ENCODE data around the gene BNIP1. TPM values are rescaled to one million over a fixed set of nuclear protein-coding genes. Genes with fewer than 3 reads are reported as not detected.

The BNIP1 gene, protein sequence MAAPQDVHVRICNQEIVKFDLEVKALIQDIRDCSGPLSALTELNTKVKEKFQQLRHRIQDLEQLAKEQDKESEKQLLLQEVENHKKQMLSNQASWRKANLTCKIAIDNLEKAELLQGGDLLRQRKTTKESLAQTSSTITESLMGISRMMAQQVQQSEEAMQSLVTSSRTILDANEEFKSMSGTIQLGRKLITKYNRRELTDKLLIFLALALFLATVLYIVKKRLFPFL
- 10 to 100 TPM; 17.5 to 19.2 TPM for total RNA-seq
- 10 to 100 TPM; 20.1 to 20.5 TPM for polyA plus RNA-seq (ENCODE audit: insufficient read length in 2 of 2)
- long read RNA-seq, donor 1, transcript BNIP1-202 (6 exons, 1,184 nt) = major isoform, 16 of 27 reads
- long read RNA-seq, donor 1, partial matches to known transcripts = 8 of 27 reads
- long read RNA-seq, donor 1, other reads (novel, unspliced or antisense) = 0 of 27 reads
- long read RNA-seq, donor 2, partial matches to known transcripts = 0 of 2 reads
- long read RNA-seq, donor 2, other reads (novel, unspliced or antisense) = 0 of 2 reads
- long read RNA-seq, donor 3, partial matches to known transcripts = 0 of 5 reads
- long read RNA-seq, donor 3, other reads (novel, unspliced or antisense) = 0 of 5 reads
- long read RNA-seq, donor 4, transcript BNIP1-202 (6 exons, 1,184 nt) = major isoform, 16 of 16 reads
- long read RNA-seq, donor 4, partial matches to known transcripts = 0 of 16 reads
- long read RNA-seq, donor 4, other reads (novel, unspliced or antisense) = 0 of 16 reads

GRCh38 chr5:173144200-173145176 is at the start of gene BNIP1:
Gene BNIP1, plus strand, starts transcription at chr5:173144531. Its CDS starts 15 bp downstream, at chr5:173144546.
- H3K4me3 ChIP-seq (ENCODE audit: low read depth, low read length) = peak within 1 kb of the TSS; percentile 98
- peaks cover 15% of the 10 kb centered on the region for H3K36me3 ChIP-seq (ENCODE audit: control insufficient read depth, insufficient read depth, low read length)
- no peaks in the 10 kb centered on the region for H3K9me3 ChIP-seq (ENCODE audit: control insufficient read depth, insufficient read depth, low read length)
- under 1% methylated on average over 48 of the region's 48 CpGs for WGBS (ENCODE audit: insufficient coverage)
- no peaks in the 10 kb centered on the region for H3K27me3 ChIP-seq (ENCODE audit: control insufficient read depth, insufficient read depth, low read length)
- peaks cover 8% of the 10 kb centered on the region for H3K4me1 ChIP-seq (ENCODE audit: control insufficient read depth, insufficient read depth, low read length)
- DNase-seq (ENCODE audit: low read depth in 4 of 6, low spot score in 6 of 6) = peak; percentile 87 to 98 (median 92)
- H3K27ac ChIP-seq (ENCODE audit: low read depth, low read length) = peak within 1 kb of the TSS; percentile 76

- H3K36me3 ChIP-seq (ENCODE audit: control insufficient read depth, insufficient read depth, low read length) = no peaks in the 10 kb centered on the region
- DNase-seq (ENCODE audit: low read depth in 4 of 6, low spot score in 6 of 6) = no peak
- H3K27ac ChIP-seq (ENCODE audit: low read depth, low read length) = no peak overlapping the region
- no peaks in the 10 kb centered on the region for H3K9me3 ChIP-seq (ENCODE audit: control insufficient read depth, insufficient read depth, low read length)
- peaks cover 7% of the 10 kb centered on the region for H3K4me1 ChIP-seq (ENCODE audit: control insufficient read depth, insufficient read depth, low read length)
- H3K27me3 ChIP-seq (ENCODE audit: control insufficient read depth, insufficient read depth, low read length) = no peaks in the 10 kb centered on the region
- H3K4me3 ChIP-seq (ENCODE audit: low read depth, low read length) = no peak overlapping the region
Measured at GRCh38 chr5:173098787-173099186, 45.5 kb upstream of the BNIP1 start.

GRCh38 chr5:173099461-173099860 is 44.9 kb upstream of the BNIP1 start:
- WGBS (ENCODE audit: insufficient coverage) = no CpG with 5 or more reads among the region's 1 CpG
- H3K36me3 ChIP-seq (ENCODE audit: control insufficient read depth, insufficient read depth, low read length) = no peaks in the 10 kb centered on the region
- no peaks in the 10 kb centered on the region for H3K27me3 ChIP-seq (ENCODE audit: control insufficient read depth, insufficient read depth, low read length)
- H3K9me3 ChIP-seq (ENCODE audit: control insufficient read depth, insufficient read depth, low read length) = no peaks in the 10 kb centered on the region
- no peak overlapping the region for H3K4me3 ChIP-seq (ENCODE audit: low read depth, low read length)
- no peak overlapping the region for H3K27ac ChIP-seq (ENCODE audit: low read depth, low read length)
- DNase-seq (ENCODE audit: low read depth in 4 of 6, low spot score in 6 of 6) = no peak
- peaks cover 7% of the 10 kb centered on the region for H3K4me1 ChIP-seq (ENCODE audit: control insufficient read depth, insufficient read depth, low read length)

DNA sequence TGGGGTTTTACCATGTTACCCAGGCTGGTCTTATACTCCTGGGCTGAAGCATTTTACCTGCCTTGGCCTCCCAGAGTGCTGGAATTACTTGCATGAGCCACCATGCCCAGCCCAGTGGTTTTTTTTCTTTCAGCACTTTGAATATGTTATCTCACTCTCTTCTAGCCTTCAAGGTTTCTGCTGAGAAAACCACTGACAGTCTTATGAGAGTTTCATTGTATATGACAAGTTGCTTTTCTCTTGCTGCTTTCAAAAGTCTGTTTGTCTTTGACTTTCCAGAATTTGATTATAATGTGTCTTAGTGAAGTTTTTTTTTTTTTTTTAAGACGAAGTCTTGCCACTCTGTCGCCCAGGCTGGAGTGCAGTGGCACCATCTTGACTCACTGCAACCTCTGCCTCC is 43.1 kb upstream of the BNIP1 start:
- no peaks in the 10 kb centered on the region for H3K36me3 ChIP-seq (ENCODE audit: control insufficient read depth, insufficient read depth, low read length)
- no peak for DNase-seq (ENCODE audit: low read depth in 4 of 6, low spot score in 6 of 6)
- no peak overlapping the region for H3K4me3 ChIP-seq (ENCODE audit: low read depth, low read length)
- H3K27me3 ChIP-seq (ENCODE audit: control insufficient read depth, insufficient read depth, low read length) = no peaks in the 10 kb centered on the region
- peaks cover 7% of the 10 kb centered on the region for H3K4me1 ChIP-seq (ENCODE audit: control insufficient read depth, insufficient read depth, low read length)
- no peaks in the 10 kb centered on the region for H3K9me3 ChIP-seq (ENCODE audit: control insufficient read depth, insufficient read depth, low read length)
- 100% methylated on average over 1 of the region's 2 CpGs for WGBS (ENCODE audit: insufficient coverage)
- H3K27ac ChIP-seq (ENCODE audit: low read depth, low read length) = no peak overlapping the region

DNA sequence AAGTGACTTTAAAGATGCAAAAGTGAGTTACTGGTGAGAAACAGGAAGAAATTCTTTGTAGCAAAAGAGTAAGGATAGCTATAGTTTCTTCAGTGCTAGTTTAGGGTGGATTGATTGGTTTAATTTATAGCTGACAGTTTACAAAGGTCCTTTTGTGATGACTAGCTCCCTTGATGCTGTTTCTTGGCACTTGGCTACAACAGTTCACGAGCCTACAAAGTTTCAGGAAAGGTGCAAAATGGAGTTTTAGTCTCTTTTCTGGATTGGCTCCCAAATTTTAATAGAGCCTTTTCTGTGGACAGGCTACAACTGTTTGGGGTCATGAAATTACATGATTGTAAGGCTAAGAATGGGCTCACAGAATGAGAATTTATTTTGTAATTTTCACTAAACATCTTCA is 40.9 kb upstream of the BNIP1 start:
- peak overlapping the region; percentile 43 for H3K27ac ChIP-seq (ENCODE audit: low read depth, low read length)
- H3K4me3 ChIP-seq (ENCODE audit: low read depth, low read length) = no peak overlapping the region
- no peaks in the 10 kb centered on the region for H3K36me3 ChIP-seq (ENCODE audit: control insufficient read depth, insufficient read depth, low read length)
- H3K27me3 ChIP-seq (ENCODE audit: control insufficient read depth, insufficient read depth, low read length) = no peaks in the 10 kb centered on the region
- WGBS (ENCODE audit: insufficient coverage) = no CpG with 5 or more reads among the region's 1 CpG
- DNase-seq (ENCODE audit: low read depth in 4 of 6, low spot score in 6 of 6) = peak; percentile 1 to 63 (median 35)
- peaks cover 7% of the 10 kb centered on the region for H3K4me1 ChIP-seq (ENCODE audit: control insufficient read depth, insufficient read depth, low read length)
- H3K9me3 ChIP-seq (ENCODE audit: control insufficient read depth, insufficient read depth, low read length) = no peaks in the 10 kb centered on the region

DNA sequence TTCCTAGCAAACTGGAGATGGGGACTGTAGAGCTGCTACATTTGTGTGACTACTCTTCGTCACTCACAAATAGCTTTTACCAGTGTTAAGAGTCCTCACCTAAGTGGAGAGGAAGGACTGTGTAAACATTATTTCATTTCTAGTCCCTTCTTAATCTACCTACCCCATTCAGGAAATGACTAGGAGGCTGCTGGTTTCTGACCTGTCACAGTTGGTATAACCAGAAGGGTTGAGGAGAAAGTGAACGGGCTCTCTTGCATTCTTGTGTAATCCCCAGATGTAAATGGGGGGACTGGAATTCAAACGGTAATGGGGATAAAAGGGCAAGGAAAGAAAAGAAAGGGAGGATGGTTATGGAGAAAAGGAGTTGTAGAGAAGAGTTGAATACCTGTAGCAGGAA is 35.4 kb upstream of the BNIP1 start:
- H3K36me3 ChIP-seq (ENCODE audit: control insufficient read depth, insufficient read depth, low read length) = peaks cover 10% of the 10 kb centered on the region
- H3K4me1 ChIP-seq (ENCODE audit: control insufficient read depth, insufficient read depth, low read length) = no peaks in the 10 kb centered on the region
- H3K27ac ChIP-seq (ENCODE audit: low read depth, low read length) = no peak overlapping the region
- no peaks in the 10 kb centered on the region for H3K27me3 ChIP-seq (ENCODE audit: control insufficient read depth, insufficient read depth, low read length)
- H3K9me3 ChIP-seq (ENCODE audit: control insufficient read depth, insufficient read depth, low read length) = no peaks in the 10 kb centered on the region
- no peak overlapping the region for H3K4me3 ChIP-seq (ENCODE audit: low read depth, low read length)
- 47% methylated on average over 2 of the region's 3 CpGs for WGBS (ENCODE audit: insufficient coverage)
- no peak for DNase-seq (ENCODE audit: low read depth in 4 of 6, low spot score in 6 of 6)

GRCh38 chr5:173114536-173114935 is 29.8 kb upstream of the BNIP1 start:
- DNase-seq (ENCODE audit: low read depth in 4 of 6, low spot score in 6 of 6) = no peak

GRCh38 chr5:173119719-173120118 is 24.6 kb upstream of the BNIP1 start:
- H3K27ac ChIP-seq (ENCODE audit: low read depth, low read length) = no peak overlapping the region
- no peak for DNase-seq (ENCODE audit: low read depth in 4 of 6, low spot score in 6 of 6)
- WGBS (ENCODE audit: insufficient coverage) = no CpG with 5 or more reads among the region's 1 CpG
- H3K9me3 ChIP-seq (ENCODE audit: control insufficient read depth, insufficient read depth, low read length) = peaks cover 3% of the 10 kb centered on the region
- H3K27me3 ChIP-seq (ENCODE audit: control insufficient read depth, insufficient read depth, low read length) = no peaks in the 10 kb centered on the region
- H3K4me3 ChIP-seq (ENCODE audit: low read depth, low read length) = no peak overlapping the region
- no peaks in the 10 kb centered on the region for H3K4me1 ChIP-seq (ENCODE audit: control insufficient read depth, insufficient read depth, low read length)
- H3K36me3 ChIP-seq (ENCODE audit: control insufficient read depth, insufficient read depth, low read length) = peaks cover 5% of the 10 kb centered on the region

More at GRCh38 chr5:173114536-173114935, 29.8 kb upstream of the BNIP1 start:
- Histone ChIP-seq H3K4me3 (ENCODE audit: low read depth, low read length) (no peak overlapping the region), H3K36me3 (ENCODE audit: control insufficient read depth, insufficient read depth, low read length) (peaks cover 12% of the 10 kb centered on the region), H3K9me3 (ENCODE audit: control insufficient read depth, insufficient read depth, low read length) (peaks cover 2% of the 10 kb centered on the region), H3K4me1 (ENCODE audit: control insufficient read depth, insufficient read depth, low read length) (no peaks in the 10 kb centered on the region), H3K27ac (ENCODE audit: low read depth, low read length) (no peak overlapping the region), H3K27me3 (ENCODE audit: control insufficient read depth, insufficient read depth, low read length) (no peaks in the 10 kb centered on the region)
- WGBS (ENCODE audit: insufficient coverage) = no CpG with 5 or more reads among the region's 1 CpG

- no peaks in the 10 kb centered on the region for H3K4me1 ChIP-seq (ENCODE audit: control insufficient read depth, insufficient read depth, low read length)
- no peak overlapping the region for H3K27ac ChIP-seq (ENCODE audit: low read depth, low read length)
- DNase-seq (ENCODE audit: low read depth in 4 of 6, low spot score in 6 of 6) = no peak
Measured at GRCh38 chr5:173123416-173123815, 20.9 kb upstream of the BNIP1 start.

More at GRCh38 chr5:173123416-173123815, 20.9 kb upstream of the BNIP1 start:
- Histone ChIP-seq H3K9me3 (ENCODE audit: control insufficient read depth, insufficient read depth, low read length) (peaks cover 3% of the 10 kb centered on the region), H3K36me3 (ENCODE audit: control insufficient read depth, insufficient read depth, low read length) (peaks cover 2% of the 10 kb centered on the region), H3K4me3 (ENCODE audit: low read depth, low read length) (no peak overlapping the region), H3K27me3 (ENCODE audit: control insufficient read depth, insufficient read depth, low read length) (no peaks in the 10 kb centered on the region)
- WGBS (ENCODE audit: insufficient coverage) = no CpG with 5 or more reads among the region's 3 CpGs

All from spinal cord (tissue), 10 donors.